Skeletal muscle tissue (tissue), 4 donors: ENCODE measurements around the gene RELCH. TPM values are rescaled to one million over a fixed set of nuclear protein-coding genes. Genes with fewer than 3 reads are reported as not detected.

Experiments
- H3K27ac ChIP-seq: one replicate; pipeline ENCODE4 v1.7.0; 2013; ENCODE audit warnings: mild to moderate bottlenecking, low read depth, low read length, inconsistent platforms
- H3K27me3 ChIP-seq, 3 donors: one replicate each; pipeline ENCODE4 v1.7.0; 2013; ENCODE audit warnings: low read length in 3 of 3; ENCODE audit not compliant: control insufficient read depth in 3 of 3, insufficient read depth in 3 of 3
- H3K36me3 ChIP-seq, 3 donors: one replicate each; pipeline ENCODE4 v1.7.0; 2013; ENCODE audit warnings: low read length in 3 of 3; ENCODE audit not compliant: control insufficient read depth in 3 of 3, insufficient read depth in 3 of 3
- H3K4me1 ChIP-seq, 3 donors: one replicate each; pipeline ENCODE4 v1.7.0; 2013; ENCODE audit warnings: low read length in 3 of 3, mild to moderate bottlenecking in 3 of 3; ENCODE audit not compliant: control insufficient read depth in 3 of 3, insufficient read depth in 3 of 3
- H3K4me3 ChIP-seq, 3 donors: one replicate each; pipeline ENCODE4 v1.7.0; 2013; ENCODE audit warnings: low read length in 3 of 3
- H3K9ac ChIP-seq, 3 donors: one replicate each; pipeline ENCODE4 v1.7.0; 2013; ENCODE audit warnings: low read length in 3 of 3, mild to moderate bottlenecking in 3 of 3, moderate library complexity in 2 of 3, low read depth in 1 of 3
- H3K9me3 ChIP-seq, 3 donors: one replicate each; pipeline ENCODE4 v1.7.0; 2013; ENCODE audit warnings: low read length in 3 of 3; ENCODE audit not compliant: control insufficient read depth in 3 of 3
- total RNA-seq: library from RNA; depleted of rRNA; stranded (reverse); fragments of >200 nt; gene quantifications from one replicate; pipeline ENCODE4 v1.2.3, GENCODE V29; 2014
- donor health status: Osteomylitis.

RELCH gene
- total RNA-seq, 1 donor from 2014 or later = 30.3 TPM

DNA sequence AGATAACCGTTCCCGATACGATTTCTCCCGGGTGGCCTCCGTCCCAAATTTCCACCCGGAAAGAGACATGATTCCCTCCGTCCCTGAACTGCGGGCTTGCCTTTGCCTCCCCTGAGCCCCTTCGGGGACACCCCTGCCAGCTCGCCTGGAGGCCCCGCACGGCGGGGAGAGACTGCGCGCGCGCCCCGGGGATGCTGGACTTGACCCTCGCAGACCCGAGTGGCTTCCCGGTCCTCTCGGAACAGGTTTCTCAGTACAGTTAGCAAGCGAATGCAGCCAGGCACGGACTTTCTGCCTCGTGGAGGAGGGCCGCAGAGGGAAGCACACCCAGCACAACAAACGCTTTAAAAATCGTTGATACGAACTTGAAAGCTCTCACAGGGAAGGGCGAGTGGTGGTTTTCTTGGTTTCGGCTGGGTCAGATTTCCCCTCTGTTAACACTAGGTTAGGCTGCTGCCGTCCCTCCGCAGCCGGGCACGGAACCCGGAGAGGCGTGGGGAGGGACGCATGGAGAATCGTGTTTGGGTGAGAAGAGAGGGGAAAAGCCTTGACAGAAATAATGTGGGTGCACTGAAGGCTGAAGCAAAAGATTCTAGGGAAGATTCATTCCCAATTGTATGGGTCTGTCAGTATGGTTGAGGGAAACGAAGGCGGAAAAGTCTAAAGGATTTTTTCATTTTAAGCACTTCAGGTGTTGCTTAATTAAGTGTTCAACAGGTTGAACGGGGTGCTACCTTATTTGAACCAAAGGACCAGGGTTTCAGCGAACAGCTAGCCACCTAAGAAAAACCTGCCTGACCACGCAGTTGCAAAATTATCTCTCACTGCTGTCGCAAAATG, 139.0 kb downstream of the RELCH start:
- no peaks in the 10 kb centered on the region for H3K36me3 ChIP-seq
- peaks cover 65 to 67% (median 65%) of the 10 kb centered on the region in 3 donors for H3K27me3 ChIP-seq
- peak overlapping the region; percentile 8 to 46 (median 20) for H3K9ac ChIP-seq
- H3K4me1 ChIP-seq = peaks cover 12 to 22% (median 15%) of the 10 kb centered on the region in 3 donors
- no peak overlapping the region for H3K27ac ChIP-seq
- peak overlapping the region; percentile 54 to 70 (median 65) for H3K4me3 ChIP-seq
- H3K9me3 ChIP-seq = no peaks in the 10 kb centered on the region

DNA sequence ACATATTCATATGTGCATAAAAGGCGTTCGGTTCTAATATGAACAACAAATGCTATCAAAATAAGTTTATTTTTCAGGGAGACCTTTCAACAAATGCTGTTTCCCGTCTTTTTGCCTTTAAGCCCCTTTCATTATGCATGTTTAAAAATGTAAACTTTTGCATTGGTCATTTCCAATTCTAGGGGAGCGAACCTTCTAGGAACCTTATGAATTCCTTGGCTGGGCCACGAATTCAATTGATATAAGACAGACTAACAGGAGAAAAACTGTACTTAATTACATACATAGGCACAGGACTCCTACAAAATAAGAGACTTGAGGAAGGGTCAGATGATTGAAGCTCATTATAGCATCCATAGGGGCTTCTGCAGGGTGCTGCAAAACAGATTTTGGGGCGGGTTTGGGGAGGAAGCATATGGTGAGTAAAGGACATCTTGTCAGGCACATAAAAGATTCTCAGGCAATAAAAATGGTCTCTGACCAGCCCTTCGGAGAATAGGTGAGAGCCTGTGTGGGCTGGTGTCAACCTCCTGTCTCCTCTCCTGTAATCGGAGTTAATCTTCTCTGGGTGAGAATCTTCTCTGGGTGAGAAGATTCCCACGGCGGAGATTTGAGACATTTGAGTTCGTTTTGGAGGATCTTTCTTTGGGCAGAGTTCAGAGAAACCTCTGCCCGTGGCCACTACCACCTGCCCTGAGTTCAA, 139.7 kb downstream of the RELCH start:
- Histone ChIP-seq H3K4me1 (peaks cover 12 to 22% (median 15%) of the 10 kb centered on the region in 3 donors), H3K4me3 (peak overlapping the region in 2 of 3 donors; percentile 54 to 70), H3K27me3 (peaks cover 65 to 70% (median 69%) of the 10 kb centered on the region in 3 donors), H3K9me3 (no peaks in the 10 kb centered on the region), H3K9ac (no peak overlapping the region), H3K36me3 (no peaks in the 10 kb centered on the region), H3K27ac (no peak overlapping the region)

DNA sequence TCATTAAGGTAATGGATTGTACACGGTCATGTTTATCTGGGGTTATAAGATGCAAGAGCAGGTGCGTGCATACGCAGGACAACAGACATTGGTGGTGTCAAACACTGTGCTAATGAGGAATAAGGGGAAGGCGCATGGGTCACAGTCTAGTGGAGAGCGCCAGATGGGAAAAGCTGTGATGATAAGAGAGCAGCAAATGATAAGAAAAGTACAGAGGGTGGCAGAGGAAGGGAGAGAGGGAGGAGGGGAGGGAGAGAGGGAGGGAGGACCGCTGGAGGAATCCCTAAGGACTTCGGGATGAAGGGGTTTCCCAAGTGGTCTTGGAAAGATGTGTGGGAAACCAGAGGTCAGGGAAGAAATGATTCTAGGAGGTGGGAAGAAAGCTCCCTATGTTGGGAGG, 140.9 kb downstream of the RELCH start:
- H3K27ac ChIP-seq = no peak overlapping the region
- H3K4me1 ChIP-seq = peaks cover 12 to 22% (median 15%) of the 10 kb centered on the region in 3 donors
- H3K27me3 ChIP-seq = peaks cover 62 to 78% (median 72%) of the 10 kb centered on the region in 3 donors
- H3K4me3 ChIP-seq = no peak overlapping the region
- H3K9me3 ChIP-seq = no peaks in the 10 kb centered on the region
- no peak overlapping the region for H3K9ac ChIP-seq
- H3K36me3 ChIP-seq = no peaks in the 10 kb centered on the region

DNA sequence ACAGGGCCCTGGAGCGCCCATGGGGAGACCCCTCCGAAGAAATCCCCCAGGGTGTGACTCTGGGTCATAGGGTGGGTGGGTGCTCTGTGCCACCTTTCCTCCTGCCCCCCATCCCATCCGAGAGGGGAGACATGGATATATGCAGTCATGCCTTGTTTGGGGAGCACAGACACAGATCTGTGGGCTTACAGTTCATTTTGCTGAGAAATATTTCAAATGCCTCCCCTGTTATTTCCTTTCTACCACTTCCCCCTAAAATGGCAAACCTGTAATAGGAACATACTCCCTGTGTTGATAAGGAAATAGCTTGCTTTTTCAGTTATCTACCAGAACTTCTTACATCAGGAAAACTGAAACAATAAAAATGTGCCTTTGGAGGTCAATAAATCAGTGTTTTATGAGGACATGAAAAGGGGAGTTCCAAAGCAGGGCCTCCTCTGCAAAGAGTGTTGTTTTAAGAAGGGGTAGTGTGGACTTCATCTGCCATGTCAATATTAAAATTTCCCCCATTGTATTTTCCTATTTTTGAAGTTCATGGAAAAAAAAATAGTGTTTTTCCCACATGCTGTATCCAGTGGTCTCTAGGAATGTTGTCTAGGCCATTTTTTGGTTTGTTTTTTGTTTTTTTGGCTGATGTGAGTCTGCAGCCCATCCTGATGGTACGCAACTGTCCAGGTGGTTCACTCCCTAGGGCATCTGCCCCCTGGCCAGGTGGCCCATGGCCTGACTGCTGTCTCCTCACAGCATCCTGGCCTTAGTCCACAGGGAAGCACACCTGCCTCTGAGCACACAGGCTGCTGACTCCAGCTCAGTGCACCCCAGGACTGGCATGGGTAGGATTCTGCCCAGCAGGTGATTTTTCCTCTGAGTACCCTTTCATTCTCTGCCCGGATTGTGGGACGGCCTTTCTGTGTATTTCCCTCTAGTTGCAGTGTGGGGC, 141.8 kb downstream of the RELCH start:
- H3K9me3 ChIP-seq = no peaks in the 10 kb centered on the region
- H3K4me1 ChIP-seq = peaks cover 12 to 22% (median 15%) of the 10 kb centered on the region in 3 donors
- no peak overlapping the region for H3K9ac ChIP-seq
- no peak overlapping the region for H3K27ac ChIP-seq
- H3K27me3 ChIP-seq = peaks cover 57 to 76% (median 65%) of the 10 kb centered on the region in 3 donors
- H3K4me3 ChIP-seq = no peak overlapping the region
- H3K36me3 ChIP-seq = no peaks in the 10 kb centered on the region

DNA sequence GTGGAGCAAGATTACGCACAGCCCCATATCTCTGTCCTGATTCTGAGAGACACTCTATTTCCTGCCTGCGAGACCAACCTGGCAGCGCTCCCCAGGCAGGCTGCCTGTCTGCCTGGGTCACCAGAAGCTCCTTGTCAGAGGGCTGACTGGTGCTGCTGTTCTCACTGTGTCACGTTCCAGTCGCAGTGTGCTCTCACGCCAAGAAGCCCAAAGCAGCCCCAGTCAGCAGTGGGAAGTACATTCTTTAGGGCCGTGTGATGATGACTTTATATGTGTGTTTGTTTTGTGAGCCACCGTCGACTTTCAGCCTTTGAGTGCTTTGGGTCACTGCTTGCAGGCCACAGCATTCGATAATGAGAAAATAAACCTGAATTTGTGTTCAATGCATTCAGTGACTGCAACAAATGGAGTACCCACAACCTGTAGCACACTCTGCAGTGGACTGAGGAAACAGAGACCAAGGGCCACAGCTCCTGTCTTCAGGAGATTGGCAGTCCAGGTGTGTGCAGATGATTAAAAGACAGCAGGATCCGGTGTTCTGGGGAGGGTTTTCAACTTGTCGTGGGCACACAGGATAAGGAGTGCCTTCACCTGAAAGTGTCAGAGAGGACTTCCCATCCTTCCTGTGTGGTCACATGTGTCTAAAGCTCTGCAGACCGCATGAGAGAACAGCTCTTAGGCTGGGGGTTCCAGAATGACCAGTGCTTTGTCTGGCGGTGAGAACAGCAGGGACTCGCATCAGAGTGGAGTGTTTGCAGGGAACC, 142.8 kb downstream of the RELCH start:
- Histone ChIP-seq H3K4me3 (no peak overlapping the region), H3K27me3 (peaks cover 50 to 70% (median 57%) of the 10 kb centered on the region in 3 donors), H3K9ac (no peak overlapping the region), H3K9me3 (no peaks in the 10 kb centered on the region), H3K27ac (no peak overlapping the region), H3K36me3 (no peaks in the 10 kb centered on the region), H3K4me1 (peaks cover 12 to 22% (median 13%) of the 10 kb centered on the region in 3 donors)

DNA sequence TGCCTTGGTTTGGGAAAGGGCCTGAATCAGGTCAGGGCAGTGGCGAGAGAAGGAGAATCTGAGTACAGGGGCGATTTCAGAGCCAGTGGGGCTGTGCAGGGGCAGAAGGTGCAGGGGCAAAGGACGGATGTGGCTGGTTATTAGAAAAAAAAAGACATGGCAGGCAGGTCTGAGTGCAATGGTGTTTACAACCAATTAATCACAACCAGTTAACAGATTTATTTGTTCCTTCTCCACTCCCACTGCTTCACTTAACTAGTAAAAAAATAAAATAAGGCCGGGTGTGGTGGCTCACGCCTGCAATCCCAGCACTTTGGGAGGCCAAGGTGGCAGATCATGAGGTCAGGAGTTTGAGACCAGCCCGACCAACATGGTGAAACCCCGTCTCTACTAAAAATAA, 143.6 kb downstream of the RELCH start:
- no peak overlapping the region for H3K4me3 ChIP-seq
- H3K36me3 ChIP-seq = no peaks in the 10 kb centered on the region
- peaks cover 8 to 18% (median 10%) of the 10 kb centered on the region in 3 donors for H3K4me1 ChIP-seq
- H3K9ac ChIP-seq = no peak overlapping the region
- no peak overlapping the region for H3K27ac ChIP-seq
- H3K9me3 ChIP-seq = no peaks in the 10 kb centered on the region
- peaks cover 47 to 67% (median 53%) of the 10 kb centered on the region in 3 donors for H3K27me3 ChIP-seq

DNA sequence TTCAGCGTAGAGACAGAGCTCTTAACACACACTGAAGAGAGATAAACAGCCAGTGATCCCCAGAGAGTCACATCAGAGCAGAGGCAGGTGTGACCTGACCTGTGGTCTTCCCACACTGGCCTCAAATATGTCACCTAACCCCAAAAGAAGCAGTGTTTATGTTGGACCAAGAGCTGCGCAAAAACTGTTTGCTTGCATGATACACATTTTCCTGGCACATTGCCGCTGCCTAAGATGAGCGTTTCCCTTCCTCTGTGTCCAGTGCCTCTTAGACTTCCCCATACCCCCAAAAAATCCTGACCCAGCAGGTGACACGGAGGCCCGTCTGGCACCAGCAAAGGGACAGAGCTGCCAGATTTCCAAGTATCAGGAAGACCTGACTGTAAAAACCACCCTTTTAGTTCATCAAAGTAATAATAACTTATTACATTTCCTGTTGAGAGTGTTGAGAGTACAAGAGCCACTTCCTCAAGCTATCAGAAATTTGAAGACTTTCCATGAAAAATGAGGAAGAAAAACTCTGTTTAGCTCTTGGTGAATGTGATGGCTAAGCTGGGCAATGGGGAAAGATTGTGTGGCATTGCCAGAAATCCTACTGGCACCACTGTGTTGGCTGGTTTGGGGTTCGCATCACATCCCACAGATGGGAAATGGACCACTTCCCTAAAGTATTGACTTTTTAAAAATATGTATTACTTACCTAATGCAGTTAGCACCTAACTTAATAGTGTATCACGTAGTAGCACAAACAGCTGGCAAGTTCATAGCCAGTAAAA, 144.7 kb downstream of the RELCH start:
- H3K4me1 ChIP-seq = peaks cover 0 to 7% (median 0%) of the 10 kb centered on the region in 3 donors
- no peak overlapping the region for H3K4me3 ChIP-seq
- no peaks in the 10 kb centered on the region for H3K36me3 ChIP-seq
- H3K27me3 ChIP-seq = peaks cover 36 to 55% (median 41%) of the 10 kb centered on the region in 3 donors
- no peak overlapping the region for H3K27ac ChIP-seq
- no peaks in the 10 kb centered on the region for H3K9me3 ChIP-seq
- no peak overlapping the region for H3K9ac ChIP-seq

DNA sequence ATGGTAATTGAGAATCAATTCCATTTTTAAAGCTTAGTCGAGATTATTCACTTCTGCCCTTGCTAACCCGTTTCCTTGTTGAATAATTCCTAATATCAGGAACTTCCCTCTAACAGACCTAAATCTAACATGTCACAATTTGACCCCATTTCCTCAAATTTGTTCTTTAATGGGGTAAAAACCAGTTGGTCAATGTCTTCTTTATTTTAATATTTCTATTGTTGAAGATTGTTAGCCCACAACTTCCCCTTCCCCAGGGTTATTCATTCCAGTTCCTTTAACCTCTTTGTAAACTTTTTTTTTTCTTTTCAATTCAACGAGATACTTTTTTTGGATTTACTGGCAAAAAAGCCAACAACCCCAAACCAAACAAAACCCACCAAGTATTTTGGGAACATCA, 145.4 kb downstream of the RELCH start:
- Histone ChIP-seq H3K4me1 (peaks cover 0 to 4% (median 0%) of the 10 kb centered on the region in 3 donors), H3K9ac (no peak overlapping the region), H3K27ac (no peak overlapping the region), H3K4me3 (no peak overlapping the region), H3K27me3 (peaks cover 29 to 49% (median 35%) of the 10 kb centered on the region in 3 donors), H3K36me3 (no peaks in the 10 kb centered on the region), H3K9me3 (no peaks in the 10 kb centered on the region)
